DND-41 (cell line): ENCODE results near the gene SPIB.

Source experiments
- ATAC-seq: fragments of 200-7000 bp; cut with Tn5 transposase; 3 replicates; pipeline ENCODE4 v1.9.1; 2021; ENCODE audit warnings: low read depth; ENCODE audit not compliant: insufficient read depth
- DNase-seq: peaks from one replicate; pipeline ENCODE4 v3.0.0-alpha.2; 2020
- H2AFZ ChIP-seq: 2 replicates; pipeline ENCODE4 v1.6.0; 2012; ENCODE audit warnings: low read depth, low read length
- H3K27ac ChIP-seq: 2 replicates; pipeline ENCODE4 v1.5.1; 2012; ENCODE audit warnings: low read length, inconsistent platforms
- H3K27me3 ChIP-seq: fragments of 200-600 bp; sonication (generic); 2 replicates; pipeline ENCODE4 v1.6.0; 2012; ENCODE audit warnings: low read length, mild to moderate bottlenecking, inconsistent platforms; ENCODE audit not compliant: insufficient read depth, poor library complexity
- H3K36me3 ChIP-seq: 2 replicates; pipeline ENCODE4 v1.5.1; 2012; ENCODE audit warnings: low read length, inconsistent platforms; ENCODE audit not compliant: insufficient read depth
- H3K4me1 ChIP-seq: 2 replicates; pipeline ENCODE4 v1.5.1; 2012; ENCODE audit warnings: mild to moderate bottlenecking, low read length; ENCODE audit not compliant: insufficient read depth
- H3K4me2 ChIP-seq: 2 replicates; pipeline ENCODE4 v1.6.0; 2012; ENCODE audit warnings: mild to moderate bottlenecking, moderate library complexity, low read length, inconsistent platforms; ENCODE audit not compliant: insufficient read depth
- H3K4me3 ChIP-seq, 2 experiments: fragments of 200-600 bp in 1 of 2; shearing (Covaris generic) in 1 of 2; 2 replicates each; pipeline ENCODE4 v1.5.1; 2012 to 2016; ENCODE audit warnings: inconsistent platforms in 2 of 2, low read length in 2 of 2, mild to moderate bottlenecking in 2 of 2, low read depth in 1 of 2, moderate library complexity in 1 of 2
- H3K79me2 ChIP-seq: 2 replicates; pipeline ENCODE4 v1.6.0; 2012; ENCODE audit warnings: low read length, inconsistent platforms; ENCODE audit not compliant: insufficient read depth
- H3K9ac ChIP-seq: 2 replicates; pipeline ENCODE4 v1.6.0; 2012; ENCODE audit warnings: low read depth, mild to moderate bottlenecking, inconsistent platforms, low read length, moderate library complexity
- H3K9me3 ChIP-seq: 2 replicates; pipeline ENCODE4 v1.5.1; 2012; ENCODE audit warnings: low read length, moderate library complexity, mild to moderate bottlenecking, inconsistent platforms; ENCODE audit not compliant: insufficient read depth, severe bottlenecking
- H4K20me1 ChIP-seq: 2 replicates; pipeline ENCODE4 v1.6.0; 2012; ENCODE audit warnings: low read length; ENCODE audit not compliant: insufficient read depth
- CTCF ChIP-seq: IDR thresholded peaks from 2 replicates; pipeline ENCODE4 v1.5.1; 2012; ENCODE audit warnings: borderline replicate concordance, low read length, moderate library complexity, mild to moderate bottlenecking; ENCODE audit not compliant: poor library complexity, severe bottlenecking; ENCODE audit errors: extremely low read depth
- EZH2 ChIP-seq: IDR thresholded peaks from 3 replicates; pipeline ENCODE4 v1.6.1; 2012; ENCODE audit warnings: borderline replicate concordance, low read depth, mild to moderate bottlenecking, moderate library complexity, low read length, inconsistent platforms; ENCODE audit not compliant: severe bottlenecking

The SPIB gene

GRCh38 chr19:50399368-50399745 is 19.4 kb upstream of the SPIB start:
- no peak for TF ChIP-seq CTCF
- TF ChIP-seq EZH2, result no peak
- no peak overlapping the region for H3K4me3 ChIP-seq
- H2AFZ ChIP-seq, result no peak overlapping the region
- H3K4me2 ChIP-seq, result no peak overlapping the region
- H3K9ac ChIP-seq, result no peak overlapping the region
- peaks cover 54% of the 10 kb centered on the region for H3K36me3 ChIP-seq
- H4K20me1 ChIP-seq, result peaks cover 49% of the 10 kb centered on the region
- H3K79me2 ChIP-seq, result peaks cover 47% of the 10 kb centered on the region
- no peaks in the 10 kb centered on the region for H3K9me3 ChIP-seq
- H3K27me3 ChIP-seq, result no peaks in the 10 kb centered on the region
- no peaks in the 10 kb centered on the region for H3K4me1 ChIP-seq
- no peak for ATAC-seq
- no peak for DNase-seq
- H3K27ac ChIP-seq, result no peak overlapping the region

DNA sequence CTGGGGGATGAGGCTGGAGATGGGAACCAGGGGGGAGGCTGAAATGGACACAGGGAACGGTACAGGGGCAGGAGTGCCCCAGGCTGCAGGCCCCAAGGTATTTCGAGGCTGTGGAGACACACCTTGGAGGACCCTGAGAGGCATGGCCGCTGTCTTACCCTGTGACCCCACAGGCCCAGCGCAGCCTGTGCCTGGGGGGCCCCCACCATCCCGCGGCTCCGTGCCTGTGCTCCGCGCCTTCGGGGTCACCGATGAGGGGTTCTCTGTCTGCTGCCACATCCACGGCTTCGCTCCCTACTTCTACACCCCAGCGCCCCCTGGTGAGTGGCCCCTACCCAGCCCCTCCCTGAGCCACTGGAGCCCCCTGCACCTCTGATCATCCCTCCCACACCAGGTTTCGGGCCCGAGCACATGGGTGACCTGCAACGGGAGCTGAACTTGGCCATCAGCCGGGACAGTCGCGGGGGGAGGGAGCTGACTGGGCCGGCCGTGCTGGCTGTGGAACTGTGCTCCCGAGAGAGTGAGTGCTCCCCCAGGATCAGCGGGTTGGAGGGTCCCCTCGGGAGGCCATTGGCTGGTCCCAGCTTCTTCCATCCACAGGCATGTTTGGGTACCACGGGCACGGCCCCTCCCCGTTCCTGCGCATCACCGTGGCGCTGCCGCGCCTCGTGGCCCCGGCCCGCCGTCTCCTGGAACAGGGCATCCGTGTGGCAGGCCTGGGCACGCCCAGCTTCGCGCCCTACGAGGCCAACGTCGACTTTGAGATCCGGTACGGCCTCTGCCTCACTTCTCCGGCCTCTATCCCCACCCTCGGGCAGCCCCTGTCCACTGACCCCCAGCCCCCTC is 16.9 kb upstream of the SPIB start:
- Histone ChIP-seq H3K79me2 (peaks cover 29% of the 10 kb centered on the region), H3K9me3 (no peaks in the 10 kb centered on the region), H3K27me3 (no peaks in the 10 kb centered on the region), H2AFZ (no peak overlapping the region), H3K4me2 (no peak overlapping the region), H3K27ac (no peak overlapping the region), H3K4me1 (no peaks in the 10 kb centered on the region), H4K20me1 (peaks cover 48% of the 10 kb centered on the region), H3K9ac (no peak overlapping the region), H3K4me3 (no peak overlapping the region), H3K36me3 (peaks cover 74% of the 10 kb centered on the region)
- ATAC-seq (no peak), DNase-seq (no peak)
- TF ChIP-seq EZH2 (no peak), CTCF (no peak)

DNA sequence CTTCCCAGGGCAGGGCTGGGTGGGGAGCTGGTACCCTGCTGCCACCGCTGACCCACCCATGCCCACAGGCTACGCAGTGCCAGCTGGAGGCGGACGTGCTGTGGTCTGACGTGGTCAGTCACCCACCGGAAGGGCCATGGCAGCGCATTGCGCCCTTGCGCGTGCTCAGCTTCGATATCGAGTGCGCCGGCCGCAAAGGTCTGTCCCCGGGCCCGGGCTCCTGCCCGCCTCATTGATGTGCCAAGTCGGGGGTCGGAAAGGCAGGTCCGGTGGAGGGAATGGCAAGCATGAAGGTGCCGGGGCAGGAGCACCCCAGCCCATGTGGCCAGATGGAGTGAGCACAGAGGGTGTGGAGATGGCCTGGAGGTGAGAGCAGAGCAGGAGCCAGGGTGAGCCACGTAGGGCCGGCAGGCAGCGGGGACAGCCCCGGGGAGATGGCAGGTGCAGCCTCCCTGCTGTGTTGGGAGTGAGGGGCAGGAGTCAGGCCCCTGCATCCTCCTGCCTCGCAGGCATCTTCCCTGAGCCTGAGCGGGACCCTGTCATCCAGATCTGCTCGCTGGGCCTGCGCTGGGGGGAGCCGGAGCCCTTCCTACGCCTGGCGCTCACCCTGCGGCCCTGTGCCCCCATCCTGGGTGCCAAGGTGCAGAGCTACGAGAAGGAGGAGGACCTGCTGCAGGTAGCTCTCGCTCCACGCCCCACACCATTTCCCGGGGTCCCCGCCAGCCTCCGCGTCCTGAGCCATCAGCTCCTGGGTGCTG is 16.0 kb upstream of the SPIB start:
- DNase-seq (no peak), ATAC-seq (no peak)
- H3K9me3 ChIP-seq, result no peaks in the 10 kb centered on the region
- no peaks in the 10 kb centered on the region for H3K4me1 ChIP-seq
- no peak overlapping the region for H3K27ac ChIP-seq
- no peaks in the 10 kb centered on the region for H3K27me3 ChIP-seq
- no peak overlapping the region for H2AFZ ChIP-seq
- no peak overlapping the region for H3K4me2 ChIP-seq
- no peak overlapping the region for H3K9ac ChIP-seq
- TF ChIP-seq EZH2 (no peak), CTCF (no peak)
- peaks cover 50% of the 10 kb centered on the region for H4K20me1 ChIP-seq
- peaks cover 76% of the 10 kb centered on the region for H3K36me3 ChIP-seq
- H3K79me2 ChIP-seq, result peaks cover 20% of the 10 kb centered on the region
- no peak overlapping the region for H3K4me3 ChIP-seq
